GM18519 (cell line): ENCODE data around the gene MYL9.

Experiments
- ATAC-seq: cut with Tn5 transposase; IDR thresholded peaks from one replicate; pipeline ENCODE4 v1.9.1; 2021; ENCODE audit warnings: mild to moderate bottlenecking, moderate library complexity; ENCODE audit not compliant: unreplicated experiment, low FRiP score

The MYL9 gene

DNA sequence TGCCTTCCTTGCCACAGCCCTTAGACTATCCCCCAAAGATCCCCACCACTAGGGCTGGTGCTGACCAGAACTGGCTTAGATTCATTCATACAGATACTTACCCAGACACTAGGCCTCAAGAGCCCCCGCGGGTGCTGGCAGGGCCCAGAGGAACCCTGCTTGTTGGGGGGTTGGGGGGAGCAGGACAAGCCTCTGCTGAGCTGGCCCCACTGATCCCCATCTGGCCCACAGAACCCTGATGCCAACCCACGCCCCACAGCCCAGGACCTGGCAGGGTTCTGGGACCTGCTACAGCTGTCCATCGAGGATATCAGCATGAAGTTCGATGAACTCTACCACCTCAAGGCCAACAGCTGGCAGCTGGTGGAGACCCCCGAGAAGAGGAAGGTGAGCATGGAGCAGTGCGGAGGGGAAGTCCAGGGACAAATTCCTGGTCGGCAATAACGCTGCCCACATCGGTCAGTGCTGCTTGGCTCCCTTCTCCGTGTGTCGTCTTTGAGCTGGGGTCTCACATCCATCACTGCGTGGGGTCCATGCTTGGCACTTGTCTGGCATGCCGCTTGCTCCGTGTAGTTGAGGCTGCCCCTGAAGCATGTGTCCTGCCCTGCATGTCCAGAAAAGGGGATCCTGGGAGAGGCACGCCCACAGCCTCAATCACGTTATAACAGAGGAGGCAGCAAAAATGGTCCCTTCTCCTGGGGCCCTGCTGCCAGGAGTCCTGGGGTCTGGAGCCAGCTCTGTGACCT lies 15.5 kb upstream of the MYL9 start:
- no peak for ATAC-seq

- ATAC-seq = no peak
Observed at GRCh38 chr20:36526521-36527011, 14.8 kb upstream of the MYL9 start.

DNA sequence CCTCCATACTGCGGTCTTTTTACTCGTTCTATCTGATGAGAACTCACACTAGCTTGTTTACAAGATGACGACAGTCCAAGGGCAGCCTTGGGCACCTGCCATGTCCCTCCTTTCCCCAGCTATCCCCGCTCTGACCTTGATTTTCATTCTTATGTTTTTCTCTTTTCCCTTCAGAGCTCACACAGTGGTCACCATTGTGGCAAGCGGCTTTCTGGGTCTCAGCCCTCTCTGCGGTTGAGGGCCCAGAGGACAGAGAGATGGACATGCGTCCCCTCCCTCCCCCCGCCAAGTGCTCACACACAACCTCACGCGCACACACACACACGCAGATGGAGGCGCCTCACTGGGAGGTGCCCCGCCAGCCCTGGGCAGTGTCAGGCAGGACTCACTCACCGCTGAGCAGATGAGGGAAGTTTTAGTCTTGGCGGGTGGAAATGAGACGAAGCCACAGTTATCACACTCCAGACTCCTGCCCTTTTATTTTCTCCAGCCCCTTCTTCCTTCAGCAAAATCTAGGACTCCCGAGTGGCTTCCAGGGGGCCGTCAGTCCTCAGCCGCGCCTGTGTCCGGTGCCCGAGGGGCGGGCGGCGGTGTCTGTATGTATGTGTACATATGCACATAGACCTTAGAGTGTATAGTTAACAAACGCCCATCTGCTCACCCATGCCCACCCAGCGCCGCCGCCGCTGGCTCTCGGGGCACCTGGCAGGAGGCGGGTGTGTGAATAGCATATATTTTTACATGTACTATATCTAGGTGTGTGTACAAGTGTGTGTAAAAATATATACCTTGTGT lies 13.8 kb upstream of the MYL9 start:
- no peak for ATAC-seq

DNA sequence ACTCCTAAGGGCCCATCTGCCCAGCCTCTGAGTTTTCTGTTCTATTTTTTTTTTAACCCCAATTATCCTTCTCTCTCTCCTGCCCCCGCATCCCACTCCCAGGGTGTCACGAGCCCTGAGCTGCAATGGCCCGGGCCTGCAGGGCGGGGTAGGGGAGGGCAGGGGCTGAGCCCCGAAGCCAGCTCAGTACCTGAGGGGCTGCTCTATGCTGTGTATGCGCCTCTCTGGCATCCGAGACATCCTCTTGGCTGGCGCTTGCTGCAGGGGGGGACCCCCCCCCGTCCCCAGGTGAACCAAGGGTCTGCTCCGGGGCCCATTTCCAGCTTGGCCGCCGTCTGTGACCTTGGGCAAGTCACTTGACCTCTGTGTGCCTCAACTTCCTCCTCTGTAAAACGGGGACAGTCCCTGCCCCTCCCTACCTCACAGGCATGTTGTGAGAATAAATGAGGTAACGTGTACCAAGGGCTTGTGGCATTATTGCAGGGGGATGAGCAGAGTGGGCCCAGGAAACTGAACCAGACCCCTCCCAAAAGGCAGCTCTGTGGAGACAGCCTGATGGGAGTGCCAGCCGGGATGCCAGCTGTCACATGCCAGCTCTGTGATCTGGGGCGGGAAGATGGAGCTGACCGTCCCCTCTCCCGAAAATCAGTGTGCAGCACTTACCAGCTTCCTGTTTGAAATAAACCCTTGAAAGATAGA lies 13.0 kb upstream of the MYL9 start:
- no peak for ATAC-seq

- no peak for ATAC-seq
Observed at GRCh38 chr20:36528875-36529417, 12.4 kb upstream of the MYL9 start.

DNA sequence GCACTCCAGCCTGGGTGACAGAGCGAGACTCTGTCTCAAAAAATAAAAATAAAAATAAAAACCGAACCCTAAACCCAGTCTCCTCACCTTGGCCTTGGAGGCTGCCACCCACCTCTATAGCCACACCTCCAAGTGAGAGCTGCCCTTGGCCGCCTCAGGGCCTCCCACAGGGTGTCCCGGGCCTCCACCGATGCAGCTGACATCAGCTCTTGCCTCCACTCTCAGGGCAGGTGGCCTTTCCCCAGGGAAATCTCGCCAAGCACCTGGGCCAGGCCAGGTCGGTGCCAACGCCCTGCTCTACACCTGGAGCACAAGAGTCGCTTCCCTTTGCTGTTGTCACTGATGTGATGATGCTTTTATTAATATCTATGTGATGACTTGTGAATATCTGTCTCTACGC lies 8.9 kb upstream of the MYL9 start:
- ATAC-seq = no peak

DNA sequence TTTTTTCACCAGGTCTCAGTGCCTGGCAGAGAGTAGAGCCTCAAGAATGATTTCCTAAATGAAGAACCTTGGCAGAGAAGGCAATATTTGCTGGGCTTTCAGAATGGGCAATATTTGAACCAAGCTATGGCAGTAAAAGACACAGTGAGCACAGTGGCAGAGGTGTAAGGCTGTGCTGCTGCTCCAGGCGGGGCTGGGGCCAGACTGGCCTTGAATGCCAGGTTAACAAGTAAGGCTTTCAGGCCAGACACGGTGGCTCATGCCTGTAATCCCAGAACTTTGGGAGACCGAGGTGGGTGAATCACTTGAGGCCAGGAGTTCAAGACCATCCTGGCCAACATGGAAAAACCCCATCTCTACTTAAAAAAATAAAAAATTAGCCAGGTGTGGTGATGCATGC lies 8.5 kb upstream of the MYL9 start:
- ATAC-seq = no peak

DNA sequence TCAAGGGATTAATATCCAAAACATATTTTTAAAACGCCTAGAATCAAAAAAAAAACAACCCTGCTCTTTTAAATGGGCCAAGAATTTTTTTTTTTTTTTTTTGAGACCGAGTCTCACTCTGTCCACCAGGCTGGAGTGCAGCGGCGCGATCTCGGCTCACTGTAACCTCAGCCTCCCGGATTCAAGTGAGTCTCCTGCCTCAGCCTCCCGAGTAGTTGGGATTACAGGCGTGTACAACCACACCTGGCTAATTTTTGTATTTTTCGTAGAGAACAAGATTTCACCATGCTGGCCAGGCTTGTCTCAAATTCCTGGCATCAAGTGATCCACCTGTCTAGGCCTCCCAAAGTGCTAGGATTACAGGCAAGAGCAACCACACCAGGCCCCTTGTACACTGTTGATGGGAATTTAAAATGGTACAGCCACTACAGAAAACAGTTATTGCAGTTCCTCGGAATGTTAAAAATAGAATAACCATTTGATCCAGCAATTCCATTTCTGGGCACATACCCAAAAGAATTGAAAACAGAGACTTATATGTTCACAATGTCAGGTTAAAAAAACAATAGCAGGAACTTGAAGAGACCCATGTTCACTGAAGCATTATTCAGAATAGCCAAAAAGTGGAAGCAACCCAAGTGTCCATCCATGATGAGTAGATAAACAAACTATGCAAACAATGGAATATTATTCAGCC lies 3.1 kb upstream of the MYL9 start:
- no peak for ATAC-seq

DNA sequence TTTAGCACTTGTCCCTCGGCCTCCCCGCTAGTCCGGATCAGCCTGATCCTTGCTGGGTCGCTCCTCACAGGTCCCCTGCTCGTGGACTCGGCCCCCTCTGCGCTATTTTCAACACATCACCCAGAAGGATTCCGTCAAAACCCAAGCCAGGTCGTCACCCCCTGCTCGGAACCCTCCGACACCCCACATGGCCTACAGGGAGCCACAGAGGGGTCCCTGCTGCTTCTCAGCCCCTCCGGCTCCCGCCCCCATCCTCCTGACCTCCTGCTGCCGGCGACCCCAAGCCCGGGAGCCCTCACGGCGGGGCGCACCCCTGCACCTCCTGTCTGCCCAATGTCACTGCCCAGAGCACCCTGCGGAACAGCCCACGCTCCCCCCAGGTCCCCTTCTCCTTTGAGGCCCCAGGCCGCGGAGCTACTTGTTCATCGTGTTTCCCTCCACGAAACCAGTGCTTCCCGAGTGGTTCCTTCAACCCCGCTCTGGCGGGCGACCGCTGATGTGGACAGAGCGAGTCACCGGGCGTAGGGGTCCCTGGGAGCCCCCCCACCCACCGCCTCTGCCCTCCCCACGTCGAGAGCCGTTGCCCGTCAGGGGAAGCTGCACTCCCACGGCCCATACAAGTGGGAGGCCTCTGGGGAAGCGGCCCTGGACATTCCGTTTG lies 638 bp upstream of the MYL9 start:
- no peak for ATAC-seq

DNA sequence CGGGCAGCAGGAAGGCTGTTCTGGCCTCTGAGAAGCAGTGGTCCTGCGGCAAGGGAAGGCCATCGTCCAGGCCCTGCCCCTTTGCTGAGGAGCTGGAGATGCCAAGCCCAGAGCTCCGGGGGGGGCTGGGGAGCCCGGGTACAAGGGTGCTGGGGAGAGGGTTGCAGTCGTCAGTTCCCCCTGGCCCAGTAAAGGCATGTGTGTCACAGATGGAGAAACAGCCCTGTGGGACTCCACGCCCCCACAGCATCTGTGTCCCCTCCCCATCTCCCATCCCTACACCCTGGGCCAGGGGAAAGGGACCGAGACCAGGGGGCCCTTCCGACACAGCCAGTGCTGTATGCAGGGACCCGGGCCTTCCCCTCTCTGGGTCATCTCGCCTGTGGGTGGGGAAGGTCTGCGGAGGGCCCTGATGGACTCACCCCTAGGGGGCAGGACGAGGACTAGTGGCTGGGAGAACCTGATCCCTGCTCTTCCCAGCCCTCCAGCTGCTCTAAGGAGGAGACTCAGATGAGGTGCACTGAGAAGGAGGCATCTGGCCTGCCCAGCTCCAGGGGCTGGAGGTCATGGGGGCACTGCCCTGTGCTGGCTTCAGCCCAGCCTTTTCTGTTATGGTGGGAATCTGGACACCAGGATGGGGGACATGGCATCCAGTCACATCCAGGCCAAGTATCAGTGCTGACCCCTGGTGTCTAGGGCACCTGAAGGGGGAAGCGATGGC lies 609 bp downstream of the MYL9 start:
- no peak for ATAC-seq

DNA sequence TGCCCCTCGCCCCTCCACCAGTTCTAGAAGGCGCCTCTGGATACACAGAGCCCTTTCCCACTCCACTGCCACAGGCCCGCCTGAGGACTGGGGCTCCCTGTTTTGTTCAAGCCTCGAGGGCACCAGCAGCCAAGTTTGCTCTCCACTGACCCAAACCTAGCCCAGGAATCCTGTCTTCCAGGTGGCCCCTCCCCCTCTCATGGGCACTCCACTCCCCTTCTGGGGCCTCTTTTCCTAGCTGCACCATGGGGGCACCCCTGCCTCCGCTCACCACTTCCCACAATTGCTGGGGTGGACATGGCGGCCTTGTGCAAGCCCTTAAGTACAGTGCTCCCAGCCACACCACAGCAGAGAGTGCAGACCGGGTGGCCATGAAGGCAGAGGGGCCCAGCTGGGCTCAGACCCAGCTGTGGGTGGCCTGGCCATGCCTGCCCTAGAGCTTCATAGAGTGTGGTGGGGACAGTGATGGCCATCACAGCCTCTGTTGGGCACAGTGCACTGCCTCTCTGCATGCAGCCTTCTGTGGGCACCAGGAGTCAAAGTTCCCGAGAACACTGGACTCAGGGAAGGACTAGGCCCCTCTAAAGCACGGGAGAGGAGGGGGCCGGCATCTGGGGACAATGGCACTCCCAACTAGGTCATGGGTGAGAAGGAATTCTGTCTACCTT lies 1.3 kb downstream of the MYL9 start:
- ATAC-seq = no peak

- ATAC-seq = no peak
Observed at GRCh38 chr20:36543184-36544133, 2.1 kb downstream of the MYL9 start.

DNA sequence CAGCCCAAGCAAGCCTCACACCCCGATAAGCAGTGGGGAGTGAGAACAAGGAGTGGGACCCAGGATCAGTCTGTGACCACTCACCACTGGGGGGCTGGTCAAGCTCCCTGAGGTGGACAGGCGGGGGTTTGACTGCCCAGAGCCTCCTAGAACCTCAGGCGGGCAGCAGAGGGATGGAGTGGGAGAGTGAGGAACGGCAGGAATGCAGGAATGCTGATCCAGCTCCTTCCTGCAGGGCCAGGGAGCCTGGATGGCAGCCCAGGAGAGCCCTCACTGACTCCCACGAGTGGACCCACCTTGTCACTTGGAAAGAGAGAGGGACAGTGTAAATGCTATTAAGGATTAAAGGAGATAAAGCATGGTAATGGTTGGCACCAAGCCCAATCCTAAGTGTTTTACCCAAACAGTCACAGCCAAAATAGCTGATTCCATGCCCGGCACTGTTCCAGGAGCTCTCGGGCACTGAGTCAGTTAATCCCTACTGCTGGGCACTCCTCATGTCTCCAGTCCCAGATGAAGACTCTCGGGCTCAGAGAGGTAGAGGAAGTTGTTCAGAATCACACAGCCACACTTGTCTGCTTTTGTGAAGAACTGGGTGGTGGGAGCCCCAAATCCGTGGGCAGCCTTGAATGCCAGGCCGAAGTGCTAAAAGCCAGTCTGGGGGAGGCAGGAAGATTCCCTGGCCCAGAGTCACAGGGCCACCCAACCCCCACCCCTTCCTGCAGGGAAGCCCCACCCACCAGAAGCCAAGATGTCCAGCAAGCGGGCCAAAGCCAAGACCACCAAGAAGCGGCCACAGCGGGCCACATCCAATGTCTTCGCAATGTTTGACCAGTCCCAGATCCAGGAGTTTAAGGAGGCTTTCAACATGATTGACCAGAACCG lies 3.1 kb downstream of the MYL9 start:
- ATAC-seq = no peak

GRCh38 chr20:36546111-36546736 lies 4.9 kb downstream of the MYL9 start:
- no peak for ATAC-seq

DNA sequence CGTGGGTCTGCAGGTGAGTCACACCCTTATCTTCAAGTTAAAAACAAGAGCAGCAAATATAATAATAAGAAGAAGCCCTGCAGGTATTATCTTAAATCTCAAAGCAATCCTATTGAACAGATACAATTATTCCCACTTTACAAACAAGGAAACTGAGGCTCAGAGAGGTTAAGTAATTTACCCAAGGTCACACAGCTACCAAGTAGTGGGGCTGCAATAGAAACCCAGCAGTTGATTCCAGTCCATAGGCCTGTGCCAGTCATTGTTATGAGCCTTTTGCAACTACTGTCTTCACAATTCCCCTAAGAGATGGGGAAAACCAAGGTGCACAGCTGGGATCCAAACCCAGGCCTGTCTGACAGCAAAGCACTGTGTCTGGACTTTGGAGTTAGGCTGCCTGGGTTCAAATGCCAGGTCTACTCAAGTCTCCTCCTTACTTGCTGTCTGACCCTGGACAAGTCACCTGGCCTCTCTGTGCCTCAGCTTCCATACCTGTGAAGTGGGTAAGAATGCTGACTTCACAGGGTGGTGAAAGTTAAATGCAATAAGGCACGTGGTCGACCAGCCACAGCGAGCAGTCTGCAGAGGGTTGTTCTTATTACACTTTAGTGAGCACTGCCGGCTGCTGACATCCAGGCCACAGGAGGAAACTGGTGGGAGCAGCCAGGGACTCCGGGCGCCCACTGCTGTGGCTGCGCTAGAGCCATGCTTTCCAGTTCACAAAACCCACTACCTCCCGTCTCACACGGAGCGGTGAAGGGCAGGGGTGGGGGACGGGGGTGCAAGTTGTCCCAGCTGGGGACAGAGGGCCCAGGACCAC lies 6.1 kb downstream of the MYL9 start:
- ATAC-seq = no peak

- ATAC-seq = no peak
Observed at GRCh38 chr20:36548006-36548315, 6.6 kb downstream of the MYL9 start.
